ENCODE measurements around the gene ANKIB1. TPM values are rescaled to one million over a fixed set of nuclear protein-coding genes. Genes with fewer than 3 reads are reported as not detected.

Gene ANKIB1
- total and polyA plus RNA-seq, 2 donors from 2014 or later = 10.7 to 59.0 TPM

GRCh38 chr7:92206672-92207071 lies 39.1 kb upstream of the ANKIB1 start:
- no peaks in the 10 kb centered on the region for H3K4me1 ChIP-seq (ENCODE audit: control insufficient read depth in 2 of 3, insufficient read depth in 2 of 3, low read depth in 1 of 3, low read length in 3 of 3)
- H3K9me3 ChIP-seq (ENCODE audit: control insufficient read depth in 2 of 3, insufficient read depth in 1 of 3, low read length in 3 of 3) = no peaks in the 10 kb centered on the region
- DNase-seq (no peak), FAIRE-seq (no peak)
- H3K27me3 ChIP-seq (ENCODE audit: control insufficient read depth, insufficient read depth, low read length) = no peaks in the 10 kb centered on the region
- H3K27ac ChIP-seq (ENCODE audit: low read depth in 2 of 2, low read length in 2 of 2) = no peak overlapping the region
- intact Hi-C loops (cut with DNase I) = no loop called here
- TF ChIP-seq CTCF (IDR thresholded peaks at IDR 0.05; ENCODE audit: borderline replicate concordance, extremely low read depth, insufficient read depth) = no peak
- H3K9ac ChIP-seq (ENCODE audit: low read length in 3 of 3) = no peak overlapping the region
- H3K36me3 ChIP-seq (ENCODE audit: control insufficient read depth in 2 of 3, insufficient read depth in 3 of 3, low read length in 3 of 3) = peaks cover 11 to 27% (median 17%) of the 10 kb centered on the region in 3 donors
- H3K4me3 ChIP-seq (ENCODE audit: low read length in 3 of 3) = no peak overlapping the region

GRCh38 chr7:92221766-92222165 lies 24.0 kb upstream of the ANKIB1 start:
- TF ChIP-seq CTCF (IDR thresholded peaks at IDR 0.05; ENCODE audit: borderline replicate concordance, extremely low read depth, insufficient read depth) = no peak
- Histone ChIP-seq H3K4me3 (ENCODE audit: low read length in 3 of 3) (no peak overlapping the region), H3K9ac (ENCODE audit: low read length in 3 of 3) (no peak overlapping the region), H3K27me3 (ENCODE audit: control insufficient read depth, insufficient read depth, low read length) (no peaks in the 10 kb centered on the region), H3K36me3 (ENCODE audit: control insufficient read depth in 2 of 3, insufficient read depth in 3 of 3, low read length in 3 of 3) (peaks cover 2 to 35% (median 32%) of the 10 kb centered on the region in 3 donors), H3K27ac (ENCODE audit: low read depth in 2 of 2, low read length in 2 of 2) (no peak overlapping the region), H3K9me3 (ENCODE audit: control insufficient read depth in 2 of 3, insufficient read depth in 1 of 3, low read length in 3 of 3) (no peaks in the 10 kb centered on the region), H3K4me1 (ENCODE audit: control insufficient read depth in 2 of 3, insufficient read depth in 2 of 3, low read depth in 1 of 3, low read length in 3 of 3) (no peaks in the 10 kb centered on the region)
- DNase-seq (peak in 1 of 5 donors; percentile 2), FAIRE-seq (no peak)
- intact Hi-C loops (cut with DNase I) = no loop called here

- Histone ChIP-seq H3K4me1 (ENCODE audit: control insufficient read depth in 2 of 3, insufficient read depth in 2 of 3, low read depth in 1 of 3, low read length in 3 of 3) (no peaks in the 10 kb centered on the region), H3K36me3 (ENCODE audit: control insufficient read depth in 2 of 3, insufficient read depth in 3 of 3, low read length in 3 of 3) (peaks cover 6 to 17% (median 7%) of the 10 kb centered on the region in 3 donors), H3K4me3 (ENCODE audit: low read length in 3 of 3) (no peak overlapping the region), H3K9me3 (ENCODE audit: control insufficient read depth in 2 of 3, insufficient read depth in 1 of 3, low read length in 3 of 3) (no peaks in the 10 kb centered on the region), H3K27me3 (ENCODE audit: control insufficient read depth, insufficient read depth, low read length) (no peaks in the 10 kb centered on the region), H3K27ac (ENCODE audit: low read depth in 2 of 2, low read length in 2 of 2) (no peak overlapping the region), H3K9ac (ENCODE audit: low read length in 3 of 3) (no peak overlapping the region)
- intact Hi-C loops (cut with DNase I) = no loop called here
- no peak for DNase-seq
- no peak for FAIRE-seq
- TF ChIP-seq CTCF (IDR thresholded peaks at IDR 0.05; ENCODE audit: borderline replicate concordance, extremely low read depth, insufficient read depth) = no peak
These were observed 18.8 kb upstream of the ANKIB1 start for GRCh38 chr7:92226981-92227380.

- no peak for TF ChIP-seq CTCF (IDR thresholded peaks at IDR 0.05; ENCODE audit: borderline replicate concordance, extremely low read depth, insufficient read depth)
- Histone ChIP-seq H3K9ac (ENCODE audit: low read length in 3 of 3) (no peak overlapping the region), H3K27me3 (ENCODE audit: control insufficient read depth, insufficient read depth, low read length) (no peaks in the 10 kb centered on the region), H3K4me1 (ENCODE audit: control insufficient read depth in 2 of 3, insufficient read depth in 2 of 3, low read depth in 1 of 3, low read length in 3 of 3) (no peaks in the 10 kb centered on the region), H3K9me3 (ENCODE audit: control insufficient read depth in 2 of 3, insufficient read depth in 1 of 3, low read length in 3 of 3) (no peaks in the 10 kb centered on the region), H3K4me3 (ENCODE audit: low read length in 3 of 3) (no peak overlapping the region), H3K36me3 (ENCODE audit: control insufficient read depth in 2 of 3, insufficient read depth in 3 of 3, low read length in 3 of 3) (peaks cover 6 to 17% (median 7%) of the 10 kb centered on the region in 3 donors), H3K27ac (ENCODE audit: low read depth in 2 of 2, low read length in 2 of 2) (no peak overlapping the region)
- no peak for FAIRE-seq
- DNase-seq = no peak
- intact Hi-C loops (cut with DNase I) = no loop called here
These were observed 17.7 kb upstream of the ANKIB1 start for GRCh38 chr7:92228100-92228499.

Measured in kidney (tissue), 14 donors.